Choroid plexus epithelial cell (primary cell): Measurements from ENCODE around the gene WNT8B.

Experiments
- DNase-seq: peaks from one replicate; pipeline ENCODE4 v3.0.0-alpha.2; 2010; ENCODE audit warnings: low read depth
- H3K4me3 ChIP-seq: 2 replicates; pipeline ENCODE4 v1.5.1; 2011; ENCODE audit warnings: low read depth, mild to moderate bottlenecking, control low read depth, low read length, moderate library complexity
- TF ChIP-seq, protein P1 (sequence below): conservative IDR thresholded peaks from 2 replicates; pipeline ENCODE4 v1.5.1; 2011; ENCODE audit warnings: low read depth, mild to moderate bottlenecking, control low read depth, inconsistent platforms, low read length, moderate library complexity

The WNT8B gene

DNA sequence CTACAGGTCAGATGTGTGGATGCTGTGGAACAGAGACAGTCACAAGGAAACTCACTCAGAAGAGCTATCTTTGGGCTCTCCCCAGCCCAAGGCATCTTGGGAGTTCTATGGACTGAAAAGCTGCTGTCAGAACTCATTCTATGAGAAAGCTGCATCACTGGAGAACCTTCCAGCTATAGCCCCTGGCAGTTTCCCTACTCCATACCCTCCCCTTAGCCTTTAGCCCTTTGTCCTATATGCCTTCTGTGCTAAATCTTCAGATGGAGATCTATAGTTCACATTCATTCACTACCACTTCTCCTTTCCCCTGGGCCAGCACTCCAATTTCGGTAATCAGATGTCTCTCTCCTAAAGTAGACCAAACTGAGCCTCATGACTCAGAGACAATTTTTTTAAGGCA is 6.9 kb downstream of the WNT8B start:
- no peak for DNase-seq
- no peak overlapping the region for H3K4me3 ChIP-seq
- TF ChIP-seq, protein P1, sequence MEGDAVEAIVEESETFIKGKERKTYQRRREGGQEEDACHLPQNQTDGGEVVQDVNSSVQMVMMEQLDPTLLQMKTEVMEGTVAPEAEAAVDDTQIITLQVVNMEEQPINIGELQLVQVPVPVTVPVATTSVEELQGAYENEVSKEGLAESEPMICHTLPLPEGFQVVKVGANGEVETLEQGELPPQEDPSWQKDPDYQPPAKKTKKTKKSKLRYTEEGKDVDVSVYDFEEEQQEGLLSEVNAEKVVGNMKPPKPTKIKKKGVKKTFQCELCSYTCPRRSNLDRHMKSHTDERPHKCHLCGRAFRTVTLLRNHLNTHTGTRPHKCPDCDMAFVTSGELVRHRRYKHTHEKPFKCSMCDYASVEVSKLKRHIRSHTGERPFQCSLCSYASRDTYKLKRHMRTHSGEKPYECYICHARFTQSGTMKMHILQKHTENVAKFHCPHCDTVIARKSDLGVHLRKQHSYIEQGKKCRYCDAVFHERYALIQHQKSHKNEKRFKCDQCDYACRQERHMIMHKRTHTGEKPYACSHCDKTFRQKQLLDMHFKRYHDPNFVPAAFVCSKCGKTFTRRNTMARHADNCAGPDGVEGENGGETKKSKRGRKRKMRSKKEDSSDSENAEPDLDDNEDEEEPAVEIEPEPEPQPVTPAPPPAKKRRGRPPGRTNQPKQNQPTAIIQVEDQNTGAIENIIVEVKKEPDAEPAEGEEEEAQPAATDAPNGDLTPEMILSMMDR = no peak

DNA sequence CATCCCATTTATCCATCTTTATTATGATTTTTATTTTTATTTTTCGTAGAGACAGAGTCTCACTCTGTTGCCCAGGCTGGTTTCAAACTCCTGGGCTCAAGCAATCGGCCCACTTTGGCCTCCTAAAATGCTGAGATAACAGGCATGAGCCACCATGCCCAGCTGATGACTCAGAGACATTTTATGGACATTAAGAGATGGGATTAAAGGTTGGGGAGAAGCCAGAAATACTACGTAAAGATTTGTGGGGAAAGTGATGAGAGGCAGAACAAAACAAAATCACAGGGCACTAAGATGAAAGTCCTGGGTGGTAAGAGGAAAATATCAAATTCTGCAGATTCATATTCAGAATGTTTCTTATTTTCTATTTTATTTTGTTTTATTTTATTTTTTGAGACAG is 7.6 kb downstream of the WNT8B start:
- DNase-seq = no peak
- TF ChIP-seq, protein P1 = no peak
- no peak overlapping the region for H3K4me3 ChIP-seq

DNA sequence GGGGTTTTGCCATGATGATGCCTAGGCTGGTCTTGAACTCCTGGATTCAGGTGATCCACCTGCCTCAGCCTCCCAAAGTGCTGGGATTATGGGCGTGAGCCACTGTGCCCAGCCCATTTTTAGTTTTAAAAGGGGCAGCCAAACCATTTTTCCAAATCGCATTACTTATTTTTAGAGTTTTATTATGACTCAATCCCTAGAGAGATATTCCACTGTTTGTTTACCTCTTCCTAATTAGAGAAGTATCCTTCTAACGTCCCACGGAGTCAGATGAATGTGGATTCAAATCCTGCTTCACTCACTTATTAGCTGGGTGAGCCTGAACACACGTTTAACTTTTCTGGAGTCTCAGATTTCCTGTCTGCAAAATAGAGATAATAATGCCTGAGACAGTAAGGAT is 15.2 kb downstream of the WNT8B start:
- DNase-seq = no peak
- TF ChIP-seq, protein P1 = no peak
- no peak overlapping the region for H3K4me3 ChIP-seq

DNA sequence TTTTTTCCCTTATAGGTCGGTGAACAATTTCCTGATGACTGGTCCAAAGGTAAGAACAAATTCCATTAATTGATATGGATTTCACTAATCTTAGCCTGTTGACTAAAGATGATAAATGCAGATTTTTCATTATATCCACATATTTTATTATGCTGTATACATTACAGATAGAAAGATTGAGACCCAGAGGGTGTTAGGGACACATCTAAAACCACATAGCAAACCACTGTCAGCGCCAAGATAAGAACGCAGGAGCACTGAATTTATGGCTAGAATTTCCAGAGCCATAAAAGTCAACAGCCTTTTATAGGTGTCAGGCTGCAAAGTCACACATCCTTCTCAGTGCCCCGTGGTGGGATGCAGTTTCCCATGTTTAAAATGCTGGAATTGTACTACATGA is 16.2 kb downstream of the WNT8B start:
- no peak overlapping the region for H3K4me3 ChIP-seq
- TF ChIP-seq, protein P1 = no peak
- no peak for DNase-seq

DNA sequence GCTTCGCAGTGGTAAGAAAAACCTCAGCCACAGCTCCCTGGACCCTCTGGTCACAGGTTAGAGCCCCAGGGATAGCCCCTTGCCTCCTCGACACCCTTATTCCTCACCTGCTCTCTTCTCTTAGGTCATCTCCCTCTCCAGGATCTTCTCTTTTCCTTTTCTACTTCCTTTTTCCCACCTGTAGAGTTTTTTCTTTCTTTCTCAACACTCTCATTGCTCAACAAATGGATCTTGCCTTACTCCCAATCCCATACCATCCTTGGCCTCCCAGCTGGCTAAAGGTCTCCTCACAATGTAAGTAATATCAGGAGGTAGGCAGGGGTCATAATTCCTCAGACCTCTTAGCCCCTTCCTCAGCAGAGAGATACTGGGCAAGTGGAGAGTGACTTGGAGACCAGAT is 17.2 kb downstream of the WNT8B start:
- no peak overlapping the region for H3K4me3 ChIP-seq
- DNase-seq = no peak
- TF ChIP-seq, protein P1 = no peak

DNA sequence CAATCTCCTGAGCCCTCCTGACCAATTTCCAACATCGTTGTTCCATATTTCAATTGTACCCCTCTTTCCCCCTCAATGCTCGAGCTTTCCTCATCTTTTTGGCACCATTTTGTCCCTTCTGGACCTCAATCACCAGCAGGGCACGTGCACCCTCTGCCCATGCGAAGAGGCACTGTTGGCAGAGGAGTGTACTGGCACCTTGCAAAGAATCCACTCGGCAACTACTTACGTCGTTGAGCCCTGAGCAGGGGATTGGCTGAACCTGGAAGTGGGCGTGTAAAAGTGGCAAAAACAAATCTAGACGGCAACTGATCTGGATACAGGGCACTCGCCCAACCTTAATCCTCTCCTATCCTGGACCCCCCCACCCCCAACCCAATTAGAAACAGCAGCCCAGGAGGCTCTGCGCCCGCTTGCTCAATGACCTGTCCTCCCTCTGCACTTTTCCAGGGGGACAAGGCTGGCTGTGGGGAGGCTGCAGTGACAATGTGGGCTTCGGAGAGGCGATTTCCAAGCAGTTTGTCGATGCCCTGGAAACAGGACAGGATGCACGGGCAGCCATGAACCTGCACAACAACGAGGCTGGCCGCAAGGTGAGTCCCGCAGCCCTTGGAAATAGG is 18.8 kb downstream of the WNT8B start:
- peak overlapping the region; percentile 51 for H3K4me3 ChIP-seq
- TF ChIP-seq, protein P1 = no peak
- peak; percentile 88 for DNase-seq

DNA sequence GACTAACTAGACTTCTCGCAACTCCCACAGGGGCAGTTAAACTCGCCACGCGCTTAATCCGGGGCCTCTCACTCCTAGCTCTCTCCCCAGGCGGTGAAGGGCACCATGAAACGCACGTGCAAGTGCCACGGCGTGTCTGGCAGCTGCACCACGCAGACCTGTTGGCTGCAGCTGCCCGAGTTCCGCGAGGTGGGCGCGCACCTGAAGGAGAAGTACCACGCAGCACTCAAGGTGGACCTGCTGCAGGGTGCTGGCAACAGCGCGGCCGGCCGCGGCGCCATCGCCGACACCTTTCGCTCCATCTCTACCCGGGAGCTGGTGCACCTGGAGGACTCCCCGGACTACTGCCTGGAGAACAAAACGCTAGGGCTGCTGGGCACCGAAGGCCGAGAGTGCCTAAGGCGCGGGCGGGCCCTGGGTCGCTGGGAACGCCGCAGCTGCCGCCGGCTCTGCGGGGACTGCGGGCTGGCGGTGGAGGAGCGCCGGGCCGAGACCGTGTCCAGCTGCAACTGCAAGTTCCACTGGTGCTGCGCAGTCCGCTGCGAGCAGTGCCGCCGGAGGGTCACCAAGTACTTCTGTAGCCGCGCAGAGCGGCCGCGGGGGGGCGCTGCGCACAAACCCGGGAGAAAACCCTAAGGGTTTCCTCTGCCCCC is 19.5 kb downstream of the WNT8B start:
- peak; percentile 74 for DNase-seq
- TF ChIP-seq, protein P1 = peak; percentile 85
- H3K4me3 ChIP-seq = peak overlapping the region; percentile 51
